GM18951 (cell line): ENCODE data around the gene MINK1.
"Not testable (repeated sequence)": the region's sequence is repeated elsewhere in the genome, so short reads cannot be mapped to it uniquely, and the experiment has no call there.

ENCODE experiments used
- POLR2A ChIP-seq: IDR thresholded peaks from 4 replicates; pipeline ENCODE4 v1.6.1; 2011; ENCODE audit warnings: mild to moderate bottlenecking; ENCODE audit not compliant: insufficient read length, insufficient read depth; ENCODE audit errors: extremely low read depth
- in situ Hi-C: fragments of 300-500 bp; cut with MboI; formaldehyde crosslinking; loops from one replicate; pipeline ENCODE4 v1.12.0; 2022; ENCODE audit warnings: low sequenced_read_pairs, mixed read lengths, inconsistent platforms; ENCODE audit not compliant: unreplicated experiment

Gene MINK1

GRCh38 chr17:4897198-4897687 is 64.1 kb downstream of the MINK1 start:
- TF ChIP-seq POLR2A, result no peak
- in situ Hi-C loops, result loop anchor here (25.0 kb wide), 1 partner anchor 335 kb away; the partner anchor contains the start of genes GGT6 and MYBBP1A

GRCh38 chr17:4897785-4898184 is 64.6 kb downstream of the MINK1 start:
- TF ChIP-seq POLR2A, result no peak
- in situ Hi-C loops, result loop anchor here (25.0 kb wide), 1 partner anchor 335 kb away; the partner anchor contains the start of genes GGT6 and MYBBP1A

GRCh38 chr17:4898351-4898750 is 65.2 kb downstream of the MINK1 start:
- TF ChIP-seq POLR2A, result no peak
- in situ Hi-C loops, result loop anchor here (25.0 kb wide), 1 partner anchor 336 kb away; the partner anchor contains the start of genes GGT6 and MYBBP1A

GRCh38 chr17:4898927-4899326 is 65.8 kb downstream of the MINK1 start:
- TF ChIP-seq POLR2A, result no peak
- in situ Hi-C loops, result loop anchor here (25.0 kb wide), 1 partner anchor 337 kb away; the partner anchor contains the start of genes GGT6 and MYBBP1A

GRCh38 chr17:4899341-4900230 is 66.4 kb downstream of the MINK1 start, which contains the start of gene C17orf107:
Gene C17orf107, plus strand, starts transcription at chr17:4899536. Its CDS starts 227 bp downstream, at chr17:4899763.
- in situ Hi-C loops, result loop anchor here (25.0 kb wide), 1 partner anchor 337 kb away; the partner anchor contains the start of genes GGT6 and MYBBP1A
- peak; percentile 8 for TF ChIP-seq POLR2A

GRCh38 chr17:4900231-4901107 is 67.3 kb downstream of the MINK1 start:
- in situ Hi-C loops, result no loop called here

GRCh38 chr17:4901108-4901647 is 68.0 kb downstream of the MINK1 start:
- TF ChIP-seq POLR2A, result no peak
- in situ Hi-C loops, result no loop called here

More at GRCh38 chr17:4900231-4901107, 67.3 kb downstream of the MINK1 start:
- no peak for TF ChIP-seq POLR2A

GRCh38 chr17:4901648-4902344 is 68.7 kb downstream of the MINK1 start:
- no peak for TF ChIP-seq POLR2A
- in situ Hi-C loops, result no loop called here

GRCh38 chr17:4902540-4902939 is 69.4 kb downstream of the MINK1 start:
- TF ChIP-seq POLR2A, result no peak

GRCh38 chr17:4903051-4903818 is 70.1 kb downstream of the MINK1 start, which contains the start of gene CHRNE:
Gene CHRNE, minus strand, starts transcription at chr17:4903098. Its CDS starts 35 bp downstream, at chr17:4903063.
- in situ Hi-C loops, result no loop called here
- TF ChIP-seq POLR2A, result no peak

More at GRCh38 chr17:4902540-4902939, 69.4 kb downstream of the MINK1 start:
- in situ Hi-C loops, result no loop called here

- in situ Hi-C loops, result not testable (repeated sequence)
Observed at GRCh38 chr17:4906642-4907041, 73.5 kb downstream of the MINK1 start.
